Upper lobe of right lung (tissue), 1 donor: ENCODE data around the gene JAKMIP2. TPM values are rescaled to one million over a fixed set of nuclear protein-coding genes. Genes with fewer than 3 reads are reported as not detected.
"Not testable (repeated sequence)": the region's sequence is repeated elsewhere in the genome, so short reads cannot be mapped to it uniquely, and the experiment has no call there.

Source experiments
- ATAC-seq: fragments of 200-7000 bp; cut with Tn5 transposase; one replicate; pipeline ENCODE4 v1.9.1; 2020; ENCODE audit warnings: mild to moderate bottlenecking, moderate library complexity
- DNase-seq: peaks from one replicate; pipeline ENCODE4 v3.0.0-alpha.2; 2020
- H3K27ac ChIP-seq: fragments of 200-600 bp; one replicate; pipeline ENCODE4 v1.8.0; 2022
- H3K27me3 ChIP-seq: fragments of 200-600 bp; one replicate; pipeline ENCODE4 v1.8.0; 2022; ENCODE audit warnings: mild to moderate bottlenecking
- H3K36me3 ChIP-seq: fragments of 200-600 bp; one replicate; pipeline ENCODE4 v1.8.0; 2022
- H3K4me1 ChIP-seq: fragments of 200-600 bp; one replicate; pipeline ENCODE4 v1.8.0; 2022
- H3K4me3 ChIP-seq: fragments of 200-600 bp; one replicate; pipeline ENCODE4 v1.8.0; 2022; ENCODE audit warnings: mild to moderate bottlenecking
- H3K9me3 ChIP-seq: fragments of 200-600 bp; one replicate; pipeline ENCODE4 v1.8.0; 2022
- CTCF ChIP-seq: fragments of 200-600 bp; IDR thresholded peaks from one replicate; pipeline ENCODE4 v1.8.0; 2022; ENCODE audit warnings: antibody characterized with exemption
- intact Hi-C: fragments of 100-400 bp; cut with DNase I; formaldehyde crosslinking; loops from one replicate; pipeline ENCODE4 v1.11.0; 2022
- total RNA-seq: library from RNA; stranded (reverse); fragmentation: NEBNext Ultra II Directional; extraction: Animal tissue kit (Norgen Biotek cat#: 25700); gene quantifications from one replicate; pipeline ENCODE4 v1.2.1, GENCODE V29; 2021
- donor health status: DM: no; HTN: yes; CAD: no; lungs with severe emphysema.

JAKMIP2 gene
- total RNA-seq, 1 donor from 2014 or later: 7.5 TPM

GRCh38 chr5:147643142-147643541, 139.4 kb downstream of the JAKMIP2 start:
- ATAC-seq: no peak
- no peaks in the 10 kb centered on the region for H3K4me1 ChIP-seq
- intact Hi-C loops: no loop called here

GRCh38 chr5:147642666-147643065, 139.9 kb downstream of the JAKMIP2 start:
- no peak overlapping the region for H3K4me3 ChIP-seq
- no peak for DNase-seq
- H3K9me3 ChIP-seq: no peaks in the 10 kb centered on the region
- no peak for ATAC-seq
- TF ChIP-seq CTCF: no peak
- H3K27ac ChIP-seq: no peak overlapping the region
- H3K36me3 ChIP-seq: no peaks in the 10 kb centered on the region
- intact Hi-C loops: no loop called here
- H3K27me3 ChIP-seq: no peaks in the 10 kb centered on the region
- no peaks in the 10 kb centered on the region for H3K4me1 ChIP-seq

More at GRCh38 chr5:147643142-147643541, 139.4 kb downstream of the JAKMIP2 start:
- TF ChIP-seq CTCF: no peak
- H3K27ac ChIP-seq: no peak overlapping the region
- H3K36me3 ChIP-seq: no peaks in the 10 kb centered on the region
- H3K27me3 ChIP-seq: no peaks in the 10 kb centered on the region
- no peak for DNase-seq
- H3K9me3 ChIP-seq: no peaks in the 10 kb centered on the region
- H3K4me3 ChIP-seq: no peak overlapping the region

- intact Hi-C loops: no loop called here
- Histone ChIP-seq H3K27ac (no peak overlapping the region), H3K4me3 (no peak overlapping the region), H3K27me3 (no peaks in the 10 kb centered on the region), H3K9me3 (no peaks in the 10 kb centered on the region), H3K4me1 (no peaks in the 10 kb centered on the region), H3K36me3 (no peaks in the 10 kb centered on the region)
- no peak for DNase-seq
- no peak for TF ChIP-seq CTCF
- ATAC-seq: no peak
Observed at GRCh38 chr5:147639321-147639720, 143.2 kb downstream of the JAKMIP2 start.

- TF ChIP-seq CTCF: no peak
- Histone ChIP-seq H3K36me3 (no peaks in the 10 kb centered on the region), H3K27me3 (no peaks in the 10 kb centered on the region), H3K4me1 (no peaks in the 10 kb centered on the region), H3K9me3 (no peaks in the 10 kb centered on the region), H3K27ac (no peak overlapping the region), H3K4me3 (no peak overlapping the region)
- intact Hi-C loops: no loop called here
- DNase-seq (no peak), ATAC-seq (no peak)
Observed at GRCh38 chr5:147636729-147636984, 145.9 kb downstream of the JAKMIP2 start.

GRCh38 chr5:147635882-147636728, 146.4 kb downstream of the JAKMIP2 start:
- ATAC-seq (no peak), DNase-seq (no peak)
- TF ChIP-seq CTCF: no peak
- Histone ChIP-seq H3K9me3 (no peaks in the 10 kb centered on the region), H3K4me3 (no peak overlapping the region), H3K27ac (no peak overlapping the region), H3K27me3 (no peaks in the 10 kb centered on the region), H3K4me1 (no peaks in the 10 kb centered on the region), H3K36me3 (no peaks in the 10 kb centered on the region)
- intact Hi-C loops: no loop called here

GRCh38 chr5:147635439-147635838, 147.1 kb downstream of the JAKMIP2 start:
- H3K4me1 ChIP-seq, DNase-seq, H3K27me3 ChIP-seq, H3K9me3 ChIP-seq, H3K36me3 ChIP-seq, H3K4me3 ChIP-seq, intact Hi-C loops, ATAC-seq, H3K27ac ChIP-seq: not testable (repeated sequence)
